Astrocyte (in vitro differentiated cells and primary cell): ENCODE data around the gene OLA1.

ENCODE experiments used
- CTCF ChIP-seq: IDR thresholded peaks from 2 replicates; pipeline ENCODE4 v1.5.1; 2011; ENCODE audit warnings: low read depth, mild to moderate bottlenecking, inconsistent platforms, low read length, moderate library complexity; ENCODE audit not compliant: insufficient read depth
- EZH2 ChIP-seq: IDR thresholded peaks from 2 replicates; pipeline ENCODE4 v1.6.1; 2012; ENCODE audit warnings: mild to moderate bottlenecking, low read length, inconsistent platforms; ENCODE audit not compliant: insufficient read depth

- TF ChIP-seq CTCF (no peak), EZH2 (no peak)
These were observed 26.2 kb downstream of the OLA1 start for GRCh38 chr2:174222154-174222553.
